ENCODE data around the gene RP9. TPM values are rescaled to one million over a fixed set of nuclear protein-coding genes. Genes with fewer than 3 reads are reported as not detected.

RP9 gene
- total RNA-seq, 1 donor from 2014 or later: 14.3 TPM

- peak; percentile 93 for DNase-seq (ENCODE audit: low spot score)
Measured at GRCh38 chr7:33062782-33063443, 46.3 kb downstream of the RP9 start.

GRCh38 chr7:33062023-33062781 lies 47.0 kb downstream of the RP9 start, which contains the start of gene NT5C3A:
Gene NT5C3A, minus strand, starts transcription at chr7:33062776. Its CDS starts 71 bp downstream, at chr7:33062705.
- peak; percentile 48 for DNase-seq (ENCODE audit: low spot score)

- no peak for DNase-seq (ENCODE audit: low spot score)
Measured at GRCh38 chr7:33061282-33061937, 47.8 kb downstream of the RP9 start.

- no peak for DNase-seq (ENCODE audit: low spot score)
Measured at GRCh38 chr7:33059635-33060034, 49.6 kb downstream of the RP9 start.

- DNase-seq (ENCODE audit: low spot score): no peak
Measured at GRCh38 chr7:33055158-33055557, 54.0 kb downstream of the RP9 start.

GRCh38 chr7:33054261-33054964 lies 54.8 kb downstream of the RP9 start:
- DNase-seq (ENCODE audit: low spot score): no peak

GRCh38 chr7:33053721-33054120 lies 55.5 kb downstream of the RP9 start:
- DNase-seq (ENCODE audit: low spot score): no peak

- no peak for DNase-seq (ENCODE audit: low spot score)
Measured at GRCh38 chr7:33050535-33051318, 58.5 kb downstream of the RP9 start.

- no peak for DNase-seq (ENCODE audit: low spot score)
Measured at GRCh38 chr7:33048704-33049103, 60.5 kb downstream of the RP9 start.

- no peak for DNase-seq (ENCODE audit: low spot score)
Measured at GRCh38 chr7:33048257-33048656, 60.9 kb downstream of the RP9 start.

GRCh38 chr7:33044986-33045385 lies 64.2 kb downstream of the RP9 start:
- DNase-seq (ENCODE audit: low spot score): no peak

Other genes with a start within 250 kb of the RP9 start
- gene KBTBD2, start 217.6 kb downstream of the RP9 start, total RNA-seq: 29.4 TPM
- gene FKBP9, start 152.0 kb downstream of the RP9 start, total RNA-seq: 87.2 TPM
- gene NT5C3A, start 46.6 kb downstream of the RP9 start, total RNA-seq: 38.9 TPM
- 22.7 TPM for gene BBS9, start 20.2 kb upstream of the RP9 start, total RNA-seq

Measured in ureter (tissue), 1 donor.